NCI-H1436 (cell line): Measurements from ENCODE around the gene KRT32.
"Not testable (repeated sequence)": the region's sequence is repeated elsewhere in the genome, so short reads cannot be mapped to it uniquely, and the experiment has no call there.

ENCODE experiments used
- DNase-seq: peaks from one replicate; lab custom pipeline; 2025; lab: John Stamatoyannopoulos, UW

KRT32 gene

DNA sequence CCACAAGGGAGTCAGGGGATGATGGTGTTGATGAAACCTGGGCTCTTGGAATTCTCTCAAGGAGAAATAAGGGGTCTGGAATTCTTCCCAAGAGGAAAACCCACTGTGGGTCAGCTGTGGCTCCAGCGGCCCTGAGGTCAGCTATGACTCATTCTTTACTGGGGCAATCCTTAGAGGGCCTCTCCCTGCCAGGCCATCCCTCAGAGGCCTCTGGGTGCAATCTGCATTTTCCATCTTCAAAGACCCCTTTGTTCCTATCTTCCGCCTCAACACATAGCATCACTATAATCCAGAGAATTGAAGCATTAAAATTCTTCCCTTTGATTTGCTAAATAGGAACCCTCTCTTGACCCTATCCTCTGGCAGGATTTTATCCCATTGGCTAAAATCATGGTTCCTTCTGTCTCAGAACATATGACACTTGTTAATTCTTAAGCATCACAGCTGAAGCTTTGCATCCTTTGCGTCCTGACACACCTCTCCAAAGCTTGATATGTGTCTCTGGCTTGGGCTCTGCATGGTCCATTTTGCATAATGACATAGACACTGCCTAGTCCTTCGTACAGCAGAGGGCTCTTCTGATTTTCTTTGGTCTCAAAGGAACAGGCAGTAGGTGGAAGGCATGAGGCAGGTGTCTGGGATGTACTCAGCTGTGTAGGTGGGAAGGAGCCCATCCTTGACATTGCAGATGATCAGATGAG is 38.4 kb downstream of the KRT32 start:
- DNase-seq = no peak

- DNase-seq = no peak
Measured at GRCh38 chr17:41424111-41424635, 43.0 kb downstream of the KRT32 start, which contains the start of gene KRT37. Gene KRT37 (minus strand): TSS chr17:41424585. CDS start chr17:41424523, 62 bp downstream.

DNA sequence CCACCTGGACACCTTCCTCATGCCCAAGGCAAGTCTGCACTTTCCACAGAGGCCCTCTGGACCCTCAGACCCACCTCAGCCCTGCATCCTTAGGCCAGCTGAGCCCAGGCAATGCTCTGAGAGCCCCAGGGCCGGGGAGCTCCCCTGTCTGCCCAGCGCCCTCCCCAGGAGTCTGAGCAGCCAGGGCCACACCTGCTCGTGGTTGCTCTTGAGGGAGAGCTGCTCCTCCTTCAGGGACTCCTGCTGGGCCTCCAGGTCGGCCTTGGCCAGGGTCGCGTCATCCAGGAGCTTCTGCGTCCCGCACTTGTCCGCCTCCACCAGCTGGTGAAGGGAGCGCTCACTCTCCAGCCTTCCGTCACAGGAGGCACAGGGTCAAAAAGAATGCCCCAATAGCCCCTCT is 44.6 kb downstream of the KRT32 start:
- DNase-seq = not testable (repeated sequence)

DNA sequence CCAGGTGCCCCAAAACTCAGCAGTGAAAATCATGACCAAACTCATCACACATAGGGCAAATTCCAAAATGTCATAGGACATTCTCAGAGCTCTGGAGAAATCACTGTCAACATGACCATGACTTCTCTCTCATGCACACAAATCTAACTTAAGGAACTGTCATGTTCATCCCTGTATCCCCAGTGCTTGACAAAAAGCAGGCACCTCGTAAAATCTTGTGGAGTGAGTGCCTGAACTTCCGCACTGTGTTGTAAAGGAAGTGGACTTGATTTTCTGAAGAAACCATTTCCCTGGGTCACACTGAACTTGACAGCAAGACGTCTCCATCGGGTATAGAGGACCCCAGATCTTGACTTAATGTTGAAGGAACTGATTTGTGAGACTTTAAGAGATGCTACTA is 45.6 kb downstream of the KRT32 start:
- DNase-seq = no peak

DNA sequence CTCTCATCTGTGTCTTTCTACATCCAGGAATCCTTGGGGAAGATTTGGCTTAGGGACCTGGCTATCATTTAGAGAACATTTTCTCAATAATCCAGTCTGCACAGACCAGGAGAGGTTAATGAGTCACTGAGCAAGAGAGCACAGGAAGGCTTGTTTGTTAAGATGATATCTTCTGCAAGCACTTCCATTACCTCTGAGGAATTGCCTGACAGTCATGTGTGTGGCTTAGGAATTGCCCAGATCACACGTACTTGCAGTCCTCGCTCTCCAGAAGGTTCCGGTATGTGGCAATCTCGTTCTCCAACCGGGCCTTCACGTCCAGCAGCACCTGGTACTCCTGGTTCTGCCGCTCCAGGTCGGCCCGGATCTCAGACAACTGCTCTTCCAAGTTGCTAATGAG is 46.1 kb downstream of the KRT32 start:
- DNase-seq = no peak

DNA sequence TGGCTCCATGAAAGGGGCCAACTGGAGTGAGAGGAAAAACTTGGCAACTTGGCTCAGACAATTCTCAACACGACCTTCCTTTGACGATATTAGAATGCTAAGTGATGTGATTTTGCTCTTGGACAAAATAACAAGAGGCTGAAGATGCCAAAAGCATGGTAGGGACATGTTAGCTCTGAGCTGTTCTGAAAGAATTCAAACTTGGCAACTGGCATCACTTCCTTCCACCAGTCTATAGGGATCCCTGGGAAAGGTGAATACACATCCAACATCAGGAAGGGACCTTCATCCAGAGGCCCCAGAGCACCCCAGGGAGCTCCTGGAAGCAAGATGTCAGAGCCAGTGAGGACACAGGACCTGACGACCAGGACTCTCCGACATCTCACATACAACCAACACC is 47.1 kb downstream of the KRT32 start:
- DNase-seq = no peak

DNA sequence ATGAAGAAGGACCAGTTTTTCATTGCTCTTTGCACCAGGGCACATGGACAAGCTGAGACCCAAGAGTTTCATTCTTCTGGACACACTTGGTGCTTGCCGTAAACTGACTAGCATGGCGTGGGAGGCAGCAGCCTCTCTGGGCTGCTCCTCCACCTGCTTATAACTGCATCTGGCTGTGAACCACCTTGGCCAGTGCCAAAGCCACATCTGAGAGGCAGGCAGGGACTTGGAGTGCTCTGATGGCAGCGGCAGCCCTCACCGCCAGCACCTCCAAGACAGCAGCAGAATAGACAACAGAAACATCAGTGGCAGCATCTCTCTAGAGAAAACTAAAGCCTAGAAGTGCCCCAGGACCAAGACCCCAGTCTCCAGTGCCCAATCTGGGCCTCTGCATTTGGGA is 47.5 kb downstream of the KRT32 start:
- no peak for DNase-seq

DNA sequence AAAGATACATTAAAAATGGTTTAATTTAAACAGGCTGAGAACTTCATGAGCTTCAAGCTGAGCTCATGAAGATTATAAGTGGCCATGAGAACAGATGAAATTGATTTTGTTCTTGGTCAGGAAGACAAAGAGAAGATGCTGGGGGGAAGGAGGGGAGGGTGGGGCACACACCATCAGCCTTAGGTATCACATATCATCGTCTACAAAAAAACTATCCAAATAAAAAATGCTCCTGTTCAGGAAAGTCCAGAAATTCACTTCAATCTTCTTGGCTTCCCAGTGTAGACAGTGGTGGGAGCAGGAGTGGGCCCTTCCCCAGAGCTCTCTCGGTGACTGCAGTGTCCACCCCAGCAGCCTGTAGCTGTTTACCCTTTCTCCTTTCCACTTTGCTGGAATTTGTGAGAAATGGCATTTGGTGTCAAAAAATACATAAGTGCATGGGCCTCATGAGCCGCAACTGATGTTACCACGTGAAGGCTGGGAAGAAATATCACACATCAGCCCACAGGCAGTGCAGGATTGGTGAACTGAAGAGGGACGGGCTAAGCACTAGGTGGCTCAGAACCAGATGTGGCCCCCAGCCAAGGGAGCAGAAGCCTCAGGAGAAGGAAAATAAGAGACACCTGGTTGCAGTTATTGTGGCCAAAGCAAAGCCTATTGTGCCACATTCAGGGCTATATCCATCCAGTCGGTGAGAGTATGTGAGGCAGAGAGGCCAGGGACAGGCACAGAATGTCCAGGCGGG is 48.9 kb downstream of the KRT32 start:
- no peak for DNase-seq

DNA sequence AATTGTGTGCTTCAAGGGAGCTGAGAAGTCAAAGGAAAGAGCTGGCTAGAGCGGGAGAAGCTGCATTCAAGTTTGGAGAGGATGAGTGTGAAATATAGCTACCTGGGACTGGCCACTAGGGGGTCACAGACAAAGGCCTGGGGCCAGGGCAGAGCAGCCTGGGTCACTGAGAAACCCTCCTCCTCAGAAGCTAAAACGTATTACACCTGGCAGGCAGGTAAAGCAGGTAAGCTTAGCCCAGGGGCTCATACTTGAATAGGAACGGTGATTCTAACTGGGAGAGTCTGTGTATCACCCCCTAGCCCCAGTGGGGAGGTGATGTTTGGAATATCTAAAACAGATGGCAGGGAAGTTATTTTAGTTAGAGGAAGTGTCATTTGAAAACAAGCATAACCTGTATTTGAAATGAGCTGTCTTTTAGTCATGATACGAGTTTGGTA is 49.6 kb downstream of the KRT32 start:
- no peak for DNase-seq

GRCh38 chr17:41417127-41417526 is 50.1 kb downstream of the KRT32 start:
- DNase-seq = no peak

- no peak for DNase-seq
Measured at GRCh38 chr17:41416479-41416878, 50.7 kb downstream of the KRT32 start.

GRCh38 chr17:41415833-41416335 is 51.3 kb downstream of the KRT32 start:
- no peak for DNase-seq

DNA sequence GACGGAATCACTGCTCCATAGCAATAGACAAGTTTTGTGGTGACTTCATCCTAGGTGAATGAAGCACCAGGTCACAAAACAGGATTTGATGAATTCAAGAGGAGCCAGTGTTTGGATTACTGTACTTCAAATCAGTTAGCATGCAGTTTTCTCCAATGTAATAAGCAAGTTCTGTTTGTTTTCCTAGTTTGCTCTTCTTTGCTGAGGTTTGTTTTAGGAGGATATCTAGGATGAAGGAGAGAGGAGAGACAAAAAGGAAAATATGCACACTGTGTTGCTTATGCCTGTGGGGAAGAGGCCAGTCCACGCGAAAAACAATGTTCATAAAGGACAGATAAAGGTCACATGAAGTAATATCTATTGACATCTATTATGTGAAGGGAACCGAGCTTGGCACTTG is 51.8 kb downstream of the KRT32 start:
- no peak for DNase-seq

- DNase-seq = no peak
Measured at GRCh38 chr17:41413982-41414381, 53.2 kb downstream of the KRT32 start.

DNA sequence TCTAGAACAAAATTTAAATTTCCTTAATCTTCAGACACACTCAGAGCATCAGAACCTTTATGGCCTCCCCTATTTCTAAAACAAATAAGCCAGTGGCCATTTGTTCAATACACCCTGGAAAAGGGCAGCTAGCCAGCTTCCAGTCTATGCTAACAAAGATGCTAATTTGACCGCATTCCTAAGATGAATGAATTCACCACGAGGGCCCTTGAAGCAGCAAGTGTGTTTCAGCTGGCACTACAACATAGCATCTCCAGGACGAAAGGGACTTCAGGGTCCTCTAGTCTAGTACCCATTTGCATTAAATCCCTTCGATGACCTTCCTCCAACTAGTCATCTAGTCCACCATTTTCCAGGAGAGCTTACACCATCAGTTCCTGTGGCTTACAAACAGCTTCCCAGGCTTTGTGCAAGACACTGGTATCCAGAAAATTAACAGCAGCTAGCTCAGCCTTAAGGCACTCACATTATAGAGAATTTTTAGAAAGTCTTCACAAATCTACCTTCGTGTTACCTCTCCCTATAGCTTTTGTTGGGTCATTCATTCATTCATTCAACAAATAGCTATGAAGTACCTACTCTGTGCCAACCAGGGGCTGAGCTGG is 53.7 kb downstream of the KRT32 start:
- DNase-seq = no peak

DNA sequence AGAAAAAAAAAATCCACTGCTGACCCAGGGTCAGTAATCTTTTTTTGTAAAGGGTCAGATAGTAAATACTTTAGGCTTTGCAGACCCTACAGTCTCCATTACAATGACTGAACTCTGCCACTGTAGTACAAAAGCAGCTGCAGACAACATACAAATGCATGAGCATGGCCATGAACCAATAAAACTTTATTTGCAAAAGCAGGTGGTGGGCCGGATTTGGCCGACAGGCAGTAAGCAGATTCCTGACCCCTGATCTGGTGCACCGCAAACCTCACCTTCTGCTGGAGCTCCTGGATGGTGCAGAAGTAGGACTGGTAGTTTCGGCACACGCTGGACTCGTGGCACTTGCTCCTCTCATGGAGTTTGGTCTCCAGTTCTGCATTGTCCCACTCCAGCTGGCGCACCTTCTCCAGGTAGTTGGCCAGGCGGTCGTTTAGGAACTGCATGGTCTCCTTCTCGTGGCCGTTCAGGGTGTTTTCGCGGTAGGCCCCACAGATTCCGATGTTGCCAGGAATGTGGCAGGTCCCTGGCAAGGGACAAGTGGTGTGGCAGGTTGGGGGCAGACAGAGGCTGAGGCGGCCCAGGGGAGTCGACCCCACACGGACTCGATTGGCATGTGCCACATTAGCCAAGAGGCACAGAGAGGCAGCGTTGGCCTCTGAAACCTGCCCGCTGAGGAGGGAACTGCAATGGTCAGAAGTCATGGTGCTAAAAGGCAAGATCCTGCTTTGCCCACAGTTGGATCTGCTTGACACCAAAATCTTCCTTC is 55.9 kb downstream of the KRT32 start:
- no peak for DNase-seq
